Measurements from ENCODE around the gene MXD4.
"Not testable (repeated sequence)": the region's sequence is repeated elsewhere in the genome, so short reads cannot be mapped to it uniquely, and the experiment has no call there.

The MXD4 gene

DNA sequence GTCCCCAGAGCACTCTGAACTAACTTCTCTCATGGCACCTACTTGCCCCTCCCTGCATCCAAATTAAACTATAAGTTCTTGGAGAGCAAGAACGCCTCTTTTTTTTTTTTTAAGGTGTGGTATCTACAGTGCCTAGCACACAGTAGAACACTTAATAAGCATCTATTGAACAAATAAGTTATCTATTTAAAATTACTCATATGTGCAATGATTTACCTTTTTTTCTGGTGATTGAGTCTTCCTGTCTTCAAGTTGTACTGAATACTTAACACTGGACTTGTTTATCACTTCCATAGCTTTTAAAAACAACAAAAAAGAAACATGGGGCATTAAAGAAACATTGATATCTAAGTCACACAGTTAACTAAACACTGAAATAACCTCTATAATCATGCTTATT, 49.1 kb downstream of the MXD4 start:
- H3K4me3 ChIP-seq (ENCODE audit: low read depth, low read length) = no peak overlapping the region
- DNase-seq (ENCODE audit: low read depth) = no peak
- TF ChIP-seq, protein P1, sequence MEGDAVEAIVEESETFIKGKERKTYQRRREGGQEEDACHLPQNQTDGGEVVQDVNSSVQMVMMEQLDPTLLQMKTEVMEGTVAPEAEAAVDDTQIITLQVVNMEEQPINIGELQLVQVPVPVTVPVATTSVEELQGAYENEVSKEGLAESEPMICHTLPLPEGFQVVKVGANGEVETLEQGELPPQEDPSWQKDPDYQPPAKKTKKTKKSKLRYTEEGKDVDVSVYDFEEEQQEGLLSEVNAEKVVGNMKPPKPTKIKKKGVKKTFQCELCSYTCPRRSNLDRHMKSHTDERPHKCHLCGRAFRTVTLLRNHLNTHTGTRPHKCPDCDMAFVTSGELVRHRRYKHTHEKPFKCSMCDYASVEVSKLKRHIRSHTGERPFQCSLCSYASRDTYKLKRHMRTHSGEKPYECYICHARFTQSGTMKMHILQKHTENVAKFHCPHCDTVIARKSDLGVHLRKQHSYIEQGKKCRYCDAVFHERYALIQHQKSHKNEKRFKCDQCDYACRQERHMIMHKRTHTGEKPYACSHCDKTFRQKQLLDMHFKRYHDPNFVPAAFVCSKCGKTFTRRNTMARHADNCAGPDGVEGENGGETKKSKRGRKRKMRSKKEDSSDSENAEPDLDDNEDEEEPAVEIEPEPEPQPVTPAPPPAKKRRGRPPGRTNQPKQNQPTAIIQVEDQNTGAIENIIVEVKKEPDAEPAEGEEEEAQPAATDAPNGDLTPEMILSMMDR (IDR thresholded peaks at IDR 0.05; ENCODE audit: insufficient read depth, low read depth, low read length, missing control alignments) = no peak

DNA sequence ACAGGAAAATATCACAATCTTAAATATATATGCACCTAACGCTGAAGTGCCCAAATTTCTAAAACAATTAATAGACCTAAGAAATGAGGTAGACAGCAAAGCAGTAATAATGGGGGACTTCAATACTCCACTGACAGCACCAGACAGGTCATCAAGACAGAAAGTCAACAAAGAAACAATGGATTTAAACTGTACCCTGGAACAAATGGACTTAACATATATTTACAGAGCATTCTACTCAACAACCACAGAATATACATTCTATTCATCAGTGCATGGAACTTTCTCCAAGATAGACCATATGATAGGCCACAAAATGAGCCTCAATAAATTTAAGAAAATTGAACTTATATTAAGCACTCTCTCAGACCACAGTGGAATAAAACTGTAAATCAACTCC, 59.1 kb downstream of the MXD4 start:
- H3K4me3 ChIP-seq (ENCODE audit: low read depth, low read length); DNase-seq (ENCODE audit: low read depth): not testable (repeated sequence)

All from GM12865 (cell line).